CD4-positive, alpha-beta T cell (primary cell): ENCODE measurements around the gene ODC1. TPM values are rescaled to one million over a fixed set of nuclear protein-coding genes. Genes with fewer than 3 reads are reported as not detected.

ENCODE experiments used
- ATAC-seq: fragments of 200-7000 bp; cut with Tn5 transposase; one replicate; pipeline ENCODE4 v1.10.0; 2022; ENCODE audit warnings: mild to moderate bottlenecking; ENCODE audit not compliant: poor library complexity
- CTCF ChIA-PET: fragments of 350-600 bp; sonication (Branson Sonifier 250); formaldehyde crosslinking; loops from one replicate; lab custom pipeline; 2021; ENCODE audit warnings: antibody characterized with exemption, inconsistent platforms; lab: Charles Lee
- POLR2A ChIA-PET: fragments of 350-600 bp; sonication (Branson Sonifier 250); formaldehyde crosslinking; loops from one replicate; lab custom pipeline; 2021; ENCODE audit warnings: antibody characterized with exemption, inconsistent platforms; lab: Charles Lee
- DNase-seq, 14 experiments: peaks; one replicate each; pipeline ENCODE4 v3.0.0-alpha.2; 2013 to 2020; ENCODE audit warnings: mixed read lengths in 2 of 14
- H3K27ac ChIP-seq, 2 donors: one replicate each; pipeline versions ENCODE4 v1.5.1 to v1.7.0; 2013; ENCODE audit warnings: low read length in 2 of 2, low read depth in 1 of 2, mild to moderate bottlenecking in 1 of 2
- H3K27me3 ChIP-seq, 2 experiments: 1 replicate in 1 of 2; 2 replicates in 1 of 2; pipeline versions ENCODE4 v1.6.1 to v1.7.0; 2013; ENCODE audit warnings: low read length in 2 of 2, control low read depth in 1 of 2, mild to moderate bottlenecking in 1 of 2, moderate library complexity in 1 of 2; ENCODE audit not compliant: insufficient read depth in 2 of 2, control insufficient read depth in 1 of 2
- H3K36me3 ChIP-seq: one replicate; pipeline ENCODE4 v1.6.1; 2013; ENCODE audit warnings: low read length, control low read depth; ENCODE audit not compliant: insufficient read depth
- H3K4me1 ChIP-seq: one replicate; pipeline ENCODE4 v1.6.1; 2013; ENCODE audit warnings: low read length, control low read depth; ENCODE audit not compliant: insufficient read depth
- H3K4me3 ChIP-seq: one replicate; pipeline ENCODE4 v1.5.1; 2013; ENCODE audit warnings: mild to moderate bottlenecking, low read length, moderate library complexity
- H3K9me3 ChIP-seq, 2 experiments: 1 replicate in 1 of 2; 2 replicates in 1 of 2; pipeline versions ENCODE4 v1.6.1 to v1.7.0; 2013; ENCODE audit warnings: low read length in 2 of 2, mild to moderate bottlenecking in 2 of 2, control low read depth in 1 of 2, moderate library complexity in 1 of 2; ENCODE audit not compliant: control insufficient read depth in 1 of 2, insufficient read depth in 1 of 2
- H3K27ac Mint-ChIP-seq: one replicate; pipeline ENCODE4 v1.8.0; 2020; ENCODE audit warnings: mixed read lengths
- H3K27me3 Mint-ChIP-seq: one replicate; pipeline ENCODE4 v1.8.0; 2021; ENCODE audit warnings: mixed read lengths
- H3K36me3 Mint-ChIP-seq: one replicate; pipeline ENCODE4 v1.8.0; 2021; ENCODE audit warnings: low read depth, mixed read lengths
- H3K4me1 Mint-ChIP-seq: one replicate; pipeline ENCODE4 v1.8.0; 2021; ENCODE audit warnings: low read depth, mixed read lengths
- H3K4me3 Mint-ChIP-seq: one replicate; pipeline ENCODE4 v1.8.0; 2020; ENCODE audit warnings: mild to moderate bottlenecking, mixed read lengths
- H3K9me3 Mint-ChIP-seq: one replicate; pipeline ENCODE4 v1.8.0; 2020; ENCODE audit warnings: mixed read lengths
- CTCF ChIP-seq: fragments of 200-600 bp; IDR thresholded peaks from one replicate; pipeline ENCODE4 v1.8.0; 2022; ENCODE audit warnings: antibody characterized with exemption, mild to moderate bottlenecking
- intact Hi-C, 2 experiments: fragments of 100-400 bp; cut with DNase I in 1 of 2; cut with micrococcal nuclease in 1 of 2; formaldehyde crosslinking; loops; one replicate each; pipeline versions ENCODE4 v1.15.1 to v1.9.0; 2023 to 2025; cut with DNase I, micrococcal nuclease
- total RNA-seq, 174 experiments: library from RNA in 2 of 174; stranded (reverse) in 2 of 174; gene quantifications; one replicate each; pipeline ENCODE4 v1.2.3 and lab custom pipeline; 2021 to 2026

The ODC1 gene
- total RNA-seq, 2 experiments from 2014 or later: 162 to 164 TPM

- peaks cover 9% of the 10 kb centered on the region for H3K4me1 Mint-ChIP-seq
- no peaks in the 10 kb centered on the region for H3K27me3 Mint-ChIP-seq
- H3K4me3 Mint-ChIP-seq: peak overlapping the region; percentile 81
- POLR2A ChIA-PET: interaction anchor here (0.6 to 1.6 kb wide), 6 partner anchors 16 to 360 kb away, joined by 3 to 7 read pairs (median 4); partner anchors contain the start of gene ODC1
- Histone ChIP-seq H3K9me3 (no peaks in the 10 kb centered on the region), H3K4me1 (peaks cover 23% of the 10 kb centered on the region), H3K36me3 (peaks cover 2% of the 10 kb centered on the region), H3K27ac (no peak overlapping the region), H3K27me3 (peaks cover 0 to 6% of the 10 kb centered on the region in 2 experiments), H3K4me3 (peak overlapping the region; percentile 32)
- H3K36me3 Mint-ChIP-seq: peaks cover 3% of the 10 kb centered on the region
- DNase-seq (peak in 2 of 14 experiments; percentile 31 to 53), ATAC-seq (peak; percentile 58)
- H3K9me3 Mint-ChIP-seq: no peaks in the 10 kb centered on the region
- H3K27ac Mint-ChIP-seq: peak overlapping the region; percentile 44
- CTCF ChIA-PET: interaction anchor here (0.6 to 4.2 kb wide), 2 partner anchors 255 to 360 kb away, joined by 4 to 64 read pairs; no protein-coding TSS in a partner anchor
- no peak for TF ChIP-seq CTCF
- intact Hi-C loops: loop anchor here in 1 of 2 experiments (10.0 kb wide), 1 partner anchor 448 kb away; no protein-coding TSS in a partner anchor
Measured at GRCh38 chr2:10432311-10433181, 15.6 kb downstream of the ODC1 start.

GRCh38 chr2:10431797-10432196 is 16.3 kb downstream of the ODC1 start:
- intact Hi-C loops: loop anchor here (2.0 to 10.0 kb wide), 2 partner anchors 23 to 447 kb away; no protein-coding TSS in a partner anchor
- H3K4me3 ChIP-seq: no peak overlapping the region
- DNase-seq: no peak

More at GRCh38 chr2:10431797-10432196, 16.3 kb downstream of the ODC1 start:
- no peak for TF ChIP-seq CTCF
- Mint-ChIP-seq H3K27ac (peak overlapping the region; percentile 44), H3K4me3 (peak overlapping the region; percentile 81), H3K4me1 (peaks cover 9% of the 10 kb centered on the region), H3K9me3 (no peaks in the 10 kb centered on the region), H3K36me3 (peaks cover 10% of the 10 kb centered on the region), H3K27me3 (no peaks in the 10 kb centered on the region)
- Histone ChIP-seq H3K36me3 (peaks cover 9% of the 10 kb centered on the region), H3K27me3 (peaks cover 0 to 6% of the 10 kb centered on the region in 2 experiments), H3K9me3 (no peaks in the 10 kb centered on the region), H3K27ac (no peak overlapping the region), H3K4me1 (peaks cover 23% of the 10 kb centered on the region)
- POLR2A ChIA-PET: interaction anchor here (0.6 to 1.6 kb wide), 3 partner anchors 16 to 161 kb away, joined by 3 to 7 read pairs (median 3); partner anchors contain the start of gene ODC1
- peak; percentile 30 for ATAC-seq
- CTCF ChIA-PET: interaction anchor here (0.6 to 4.2 kb wide), 3 partner anchors 254 to 359 kb away, joined by 4 to 64 read pairs (median 6); no protein-coding TSS in a partner anchor
